ENCODE results near the gene CCNB2. TPM values are rescaled to one million over a fixed set of nuclear protein-coding genes. Genes with fewer than 3 reads are reported as not detected.

The CCNB2 gene
- polyA plus RNA-seq, 6 donors from 2014 or later: 0.13 to 0.60 (median 0.30) TPM; not detected in 2

Other genes starting within 250 kb of the CCNB2 start
- 10 to 100 TPM; 42.5 to 100.0 (median 65.9) TPM for gene SLTM, start 171.5 kb upstream of the CCNB2 start, polyA plus RNA-seq (ENCODE audit: low read depth in 6 of 6)
- 10 to 100 TPM; 17.0 to 28.5 (median 25.4) TPM for gene RNF111, start 117.5 kb upstream of the CCNB2 start, polyA plus RNA-seq (ENCODE audit: low read depth in 6 of 6)
- under 1 TPM in 5 of 6 donors, not detected in 1; 0.14 to 0.54 (median 0.33) TPM for gene LDHAL6B, start 101.7 kb downstream of the CCNB2 start, polyA plus RNA-seq (ENCODE audit: low read depth in 6 of 6)

All from naive B cell (primary cell).